Measurements from ENCODE around the gene SH2D3A.
A peak's percentile ranks its signal among the peaks of the same experiment; 100 is the strongest.
"Not testable (repeated sequence)": the region's sequence is repeated elsewhere in the genome, so short reads cannot be mapped to it uniquely, and the experiment has no call there.

The SH2D3A gene

GRCh38 chr19:6767357-6768235, at the start of gene SH2D3A:
SH2D3A (minus strand) TSS chr19:6767435; CDS start chr19:6763748, 3,687 bp downstream.
- DNase-seq, result no peak

DNA sequence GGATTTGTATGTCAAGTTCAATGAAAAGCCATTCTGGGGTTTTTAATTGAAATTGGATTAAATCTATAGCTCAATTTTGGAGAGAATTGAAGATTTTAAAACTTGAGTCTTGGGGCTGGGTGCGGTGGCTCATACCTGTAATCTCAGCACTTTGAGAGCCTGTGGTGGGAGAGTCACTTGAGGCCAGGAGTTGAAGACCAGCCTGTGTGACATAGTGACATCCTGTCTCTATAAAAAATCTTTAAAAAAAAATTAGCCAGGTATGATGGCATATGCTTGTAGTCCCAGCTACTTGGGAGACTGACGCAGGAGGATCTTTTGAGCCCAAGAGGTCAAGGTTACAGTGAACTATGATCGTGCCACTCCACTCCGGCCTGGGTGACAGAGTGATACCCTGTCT, 46.4 kb upstream of the SH2D3A start:
- no peak for DNase-seq

DNA sequence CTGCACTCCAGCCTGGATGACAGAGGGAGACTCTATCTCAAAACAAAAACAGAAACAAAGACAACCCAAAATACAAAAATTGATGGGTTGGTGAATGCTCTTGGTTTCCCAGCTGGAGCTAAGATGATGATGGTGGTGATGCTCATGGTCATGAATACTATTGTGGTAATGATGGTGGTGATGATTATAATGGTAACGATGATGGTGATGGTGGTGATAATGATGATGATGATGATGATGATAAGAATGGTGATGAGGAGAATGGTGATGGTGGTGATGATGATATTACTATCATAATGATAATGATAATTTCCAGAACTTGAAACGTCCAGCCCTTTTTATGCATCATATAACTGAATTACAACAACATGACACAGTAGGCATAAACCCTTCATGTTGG, 45.4 kb upstream of the SH2D3A start:
- DNase-seq, result no peak

GRCh38 chr19:6811906-6812305, 44.7 kb upstream of the SH2D3A start:
- no peak for DNase-seq

- no peak for DNase-seq
Observed at GRCh38 chr19:6811378-6811777, 44.1 kb upstream of the SH2D3A start.

- DNase-seq, result no peak
Observed at GRCh38 chr19:6809262-6809661, 42.0 kb upstream of the SH2D3A start.

- DNase-seq, result no peak
Observed at GRCh38 chr19:6808494-6808893, 41.3 kb upstream of the SH2D3A start.

DNA sequence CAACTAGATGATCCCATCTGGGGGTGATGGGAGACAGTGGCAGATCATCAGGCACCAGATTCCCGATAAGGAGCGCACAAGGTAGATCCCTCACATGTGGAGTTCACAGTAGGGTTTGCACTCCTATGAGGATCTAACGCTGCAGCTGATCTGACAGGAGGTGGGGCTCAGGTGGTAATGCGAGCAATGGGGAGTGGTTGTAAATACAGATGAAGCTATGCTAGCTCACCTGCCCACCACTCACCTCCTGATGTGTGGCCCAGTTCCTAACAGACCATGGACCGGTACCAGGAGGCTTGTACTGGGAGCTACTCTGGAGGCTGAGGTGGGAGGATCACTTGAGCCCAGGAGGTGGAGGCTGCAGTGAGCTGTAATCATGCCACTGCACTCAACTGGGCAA, 40.1 kb upstream of the SH2D3A start:
- DNase-seq, result no peak

- no peak for DNase-seq
Observed at GRCh38 chr19:6806488-6806887, 39.3 kb upstream of the SH2D3A start.

DNA sequence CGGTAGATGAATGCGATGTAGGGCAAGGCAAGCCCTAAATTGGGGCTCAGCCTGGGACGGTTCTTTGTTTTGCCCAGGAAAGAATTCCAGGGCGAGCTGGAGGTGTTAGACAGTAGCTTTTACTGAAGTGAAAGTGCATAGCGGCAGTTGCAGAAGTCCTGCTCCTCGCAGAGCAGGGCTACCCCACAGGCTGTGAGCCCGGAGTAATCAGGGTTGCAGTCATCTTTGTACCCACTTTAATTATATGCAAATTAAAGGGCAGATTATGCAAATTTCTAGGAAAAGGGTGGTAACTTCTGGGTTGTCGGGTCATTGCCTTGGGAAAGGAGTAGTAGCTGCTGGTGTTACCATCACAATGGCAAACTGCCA, 35.8 kb upstream of the SH2D3A start:
- DNase-seq, result peak in 2 of 14 donors; percentile 0

DNA sequence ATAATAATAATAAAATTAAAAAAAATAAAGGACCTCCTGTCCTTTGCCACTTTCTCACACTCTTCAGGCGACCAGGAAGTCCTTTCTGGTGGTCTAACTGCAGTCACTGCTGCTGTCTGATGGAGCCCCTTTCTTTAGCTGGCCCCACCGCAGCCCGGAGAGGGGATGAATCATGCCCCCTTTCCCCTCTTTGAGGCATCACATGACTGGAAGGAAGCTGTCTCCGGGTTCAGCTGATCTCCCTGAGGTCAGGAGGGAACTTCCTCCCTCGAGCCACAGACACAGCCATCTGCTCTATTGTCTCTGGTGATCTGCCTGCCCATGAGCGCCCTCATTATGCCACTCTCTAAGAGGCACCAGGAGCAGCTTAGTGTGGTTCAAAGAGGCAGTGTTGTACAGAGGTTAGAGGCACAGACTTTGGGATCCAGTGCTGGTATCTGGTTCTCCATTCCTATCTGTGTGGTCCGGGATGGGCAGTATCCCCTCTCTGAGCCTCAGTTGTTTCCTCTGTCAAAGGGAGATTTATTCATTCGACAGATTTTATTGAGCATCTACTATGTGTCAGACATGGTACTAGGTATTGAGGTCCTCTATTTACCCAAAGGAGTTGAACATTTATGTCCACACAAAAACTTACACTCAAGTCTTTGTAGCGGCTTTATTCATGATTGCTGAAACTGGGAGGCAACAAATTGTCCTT, 35.3 kb upstream of the SH2D3A start:
- peak in 9 of 14 donors; percentile 2 to 40 (median 13) for DNase-seq

- peak in 11 of 14 donors; percentile 3 to 61 (median 32) for DNase-seq
Observed at GRCh38 chr19:6801485-6802086, 34.4 kb upstream of the SH2D3A start.

GRCh38 chr19:6800991-6801484, 33.8 kb upstream of the SH2D3A start:
- DNase-seq, result peak in 1 of 14 donors; percentile 28

GRCh38 chr19:6800160-6800790, 33.0 kb upstream of the SH2D3A start:
- DNase-seq, result not testable (repeated sequence)

DNA sequence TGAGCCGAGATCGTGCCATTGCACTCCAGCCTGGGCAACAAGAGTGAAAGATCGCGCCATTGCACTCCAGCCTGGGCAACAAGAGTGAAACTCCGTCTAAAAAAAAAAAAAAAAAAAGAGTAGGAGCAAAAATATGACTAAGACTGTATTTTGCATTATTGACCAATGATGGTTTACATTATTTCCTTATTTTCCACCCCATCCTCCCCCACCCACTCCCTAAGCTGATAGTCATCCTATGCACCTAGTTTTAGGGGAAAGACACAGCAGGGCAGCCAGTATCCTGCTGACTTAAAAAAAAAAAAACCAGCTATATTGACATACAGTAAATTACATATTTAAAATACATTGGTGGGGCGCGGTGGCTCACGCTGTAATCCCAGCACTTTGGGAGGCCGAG, 30.4 kb upstream of the SH2D3A start:
- no peak for DNase-seq

GRCh38 chr19:6796278-6796677, 29.0 kb upstream of the SH2D3A start:
- no peak for DNase-seq

GRCh38 chr19:6794686-6795431, 27.6 kb upstream of the SH2D3A start:
- no peak for DNase-seq

GRCh38 chr19:6793973-6794372, 26.7 kb upstream of the SH2D3A start:
- no peak for DNase-seq

- DNase-seq, result no peak
Observed at GRCh38 chr19:6793411-6793810, 26.2 kb upstream of the SH2D3A start.

DNA sequence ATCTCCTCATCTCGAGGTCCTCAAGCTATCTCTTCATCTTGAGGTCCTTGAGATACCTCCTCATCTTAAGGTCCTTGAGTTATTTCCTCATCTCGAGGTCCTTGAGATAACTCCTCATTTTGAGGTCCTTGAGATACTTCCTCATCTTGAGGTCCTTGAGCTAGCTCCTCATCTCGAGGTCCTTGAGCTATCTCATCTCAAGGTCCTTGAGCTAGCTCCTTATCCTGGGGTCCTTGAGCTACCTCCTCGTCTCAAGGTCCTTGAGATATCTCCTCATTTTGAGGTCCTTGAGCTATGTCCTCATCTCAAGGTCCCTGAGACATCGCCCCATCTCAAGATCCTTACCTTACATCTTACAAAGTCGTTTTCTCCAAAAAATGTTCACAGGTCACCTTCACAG, 24.0 kb upstream of the SH2D3A start:
- no peak for DNase-seq

- no peak for DNase-seq
Observed at GRCh38 chr19:6790194-6791128, 23.2 kb upstream of the SH2D3A start.
